ENCODE data around the gene ADAMTS17.

- TF ChIP-seq POLR2A (IDR thresholded peaks at IDR 0.05) (no peak), CTCF (IDR thresholded peaks at IDR 0.05) (no peak)
These were observed 243.1 kb downstream of the ADAMTS17 start for GRCh38 chr15:100098705-100099104.

Measured in right lobe of liver (tissue), 4 donors.